ENCODE measurements around the gene C8A. TPM values are rescaled to one million over a fixed set of nuclear protein-coding genes. Genes with fewer than 3 reads are reported as not detected.

C8A gene
- polyA plus RNA-seq (2011; rRNA removed) (not detected in 2 replicates), polyA minus RNA-seq (2011; rRNA and poly(A)+ RNA removed) (not detected in 2 replicates)

DNA sequence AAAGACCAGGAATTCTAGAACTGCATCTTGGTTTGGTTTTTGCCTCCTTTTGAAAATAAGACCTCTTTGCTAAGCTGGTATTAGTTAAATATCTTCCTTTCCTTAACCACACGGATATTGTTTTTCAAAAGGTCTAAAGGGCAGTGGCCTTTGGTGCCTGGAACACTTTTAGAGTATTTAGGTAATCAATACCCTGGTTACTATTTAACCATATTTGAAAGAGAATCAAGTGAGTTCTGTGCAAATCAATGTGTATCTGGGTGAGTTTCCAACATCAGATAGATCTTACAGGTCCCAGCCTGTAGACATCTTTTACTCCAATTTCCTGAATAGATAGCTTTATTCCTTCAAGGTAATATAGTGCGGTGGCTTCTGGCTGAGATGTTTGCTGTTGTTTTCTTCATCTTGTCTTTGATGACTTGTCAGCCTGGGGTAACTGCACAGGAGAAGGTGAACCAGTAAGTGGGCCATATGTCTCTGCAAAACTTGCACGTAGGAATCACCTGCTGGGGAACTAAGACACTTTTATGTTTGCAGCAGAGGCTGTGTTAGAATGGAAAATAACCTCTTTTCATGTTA lies at the start of gene C8A:
Gene C8A (plus strand): TSS at position 277 of the 579 bp plus-strand sequence. CDS start 105 bp downstream, at position 382.
- ChIA-PET CTCF (no interaction called here), POLR2A (no interaction called here)

DNA sequence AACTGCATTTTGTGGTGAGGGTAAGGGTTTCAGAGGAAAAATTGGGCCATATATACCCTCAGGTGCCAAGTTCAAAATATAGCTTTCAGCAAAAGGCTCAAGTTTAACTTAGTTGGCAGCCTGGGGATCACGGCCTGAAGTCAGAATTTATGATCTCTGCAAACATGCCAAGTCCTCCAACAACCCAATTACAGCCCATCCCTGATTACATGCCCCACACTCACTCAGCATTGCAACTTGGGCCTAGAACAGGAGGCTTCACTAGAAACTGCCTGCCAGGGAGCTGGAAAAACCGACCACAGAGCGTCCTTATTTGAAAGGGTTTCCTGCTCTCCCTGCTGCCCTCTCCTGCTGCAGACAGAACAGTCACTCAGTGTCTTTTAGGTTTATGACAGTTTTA lies 47.8 kb upstream of the C8A start:
- CTCF ChIA-PET, result interaction anchor here (1.1 to 1.6 kb wide), 3 partner anchors 10 to 14 kb away, joined by 4 to 5 read pairs (median 5); no protein-coding TSS in a partner anchor
- no peaks in the 10 kb centered on the region; the same call in 1 of the 2 replicates for H3K27me3 ChIP-seq (ENCODE audit: control insufficient read depth, insufficient read depth, low read length)
- no peaks in the 10 kb centered on the region for H3K36me3 ChIP-seq (ENCODE audit: control insufficient read depth, insufficient read depth, low read length)
- H3K4me3 ChIP-seq (ENCODE audit: low read depth, low read length), result no peak overlapping the region
- POLR2A ChIA-PET, result no interaction called here
- peak; percentile 12; the same call in 1 of the 2 replicates for TF ChIP-seq CTCF (IDR thresholded peaks at IDR 0.05; ENCODE audit: insufficient read depth, low read depth, low read length)
- no peak for DNase-seq (ENCODE audit: low read depth)

More for the DNA sequence above, at the start of gene C8A:
- Histone ChIP-seq H3K4me3 (ENCODE audit: low read depth, low read length) (no peak within 1 kb of the TSS), H3K36me3 (ENCODE audit: control insufficient read depth, insufficient read depth, low read length) (no peaks in the 10 kb centered on the region), H3K27me3 (ENCODE audit: control insufficient read depth, insufficient read depth, low read length) (no peaks in the 10 kb centered on the region)
- DNase-seq (ENCODE audit: low read depth), result no peak
- TF ChIP-seq CTCF (IDR thresholded peaks at IDR 0.05; ENCODE audit: insufficient read depth, low read depth, low read length), result no peak

DNA sequence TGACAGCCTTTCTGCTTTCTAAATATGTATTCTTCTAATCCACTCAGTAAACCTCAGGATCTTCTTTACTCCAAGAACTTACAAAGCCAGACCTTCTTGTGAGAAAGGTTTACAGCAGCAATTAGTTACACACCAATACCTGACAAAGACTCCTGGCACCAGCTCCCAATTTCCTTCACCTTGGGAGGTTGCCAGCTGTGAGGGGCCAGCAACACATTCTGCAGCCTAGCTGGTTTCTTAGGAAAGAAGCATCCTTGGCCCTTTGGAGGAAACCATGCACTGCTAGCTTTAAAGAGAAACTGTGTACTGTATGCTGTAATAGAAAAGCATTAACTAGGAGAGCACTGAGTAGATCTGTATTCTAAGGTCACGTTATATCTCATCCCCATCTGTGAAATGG lies 46.2 kb upstream of the C8A start:
- TF ChIP-seq CTCF (IDR thresholded peaks at IDR 0.05; ENCODE audit: insufficient read depth, low read depth, low read length), result no peak
- DNase-seq (ENCODE audit: low read depth), result no peak
- Histone ChIP-seq H3K4me3 (ENCODE audit: low read depth, low read length) (no peak overlapping the region), H3K36me3 (ENCODE audit: control insufficient read depth, insufficient read depth, low read length) (no peaks in the 10 kb centered on the region), H3K27me3 (ENCODE audit: control insufficient read depth, insufficient read depth, low read length) (no peaks in the 10 kb centered on the region; the same call in none of the 2 replicates)
- POLR2A ChIA-PET, result no interaction called here
- CTCF ChIA-PET, result interaction anchor here (1.0 kb wide), 2 partner anchors 99 to 100 kb away, joined by 3 read pairs; no protein-coding TSS in a partner anchor

DNA sequence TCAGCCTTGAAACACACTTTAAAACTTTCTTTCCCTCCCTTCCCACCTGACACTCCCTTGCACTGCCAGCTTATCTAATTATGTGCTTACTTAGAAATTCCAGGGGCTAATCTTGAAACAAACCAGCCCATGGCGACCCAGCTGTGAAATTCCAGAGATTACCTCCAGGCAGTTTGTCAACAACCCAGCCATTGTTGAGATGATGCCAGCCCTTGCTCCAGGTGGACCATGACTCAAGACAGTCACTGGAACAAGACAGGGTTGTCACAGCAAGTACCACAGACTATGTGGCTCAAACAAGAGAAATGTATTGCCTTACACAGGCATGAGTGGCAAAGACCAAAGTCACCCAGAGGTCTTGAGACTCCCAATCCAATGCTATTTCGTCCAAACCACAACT lies 43.3 kb upstream of the C8A start:
- no peak for TF ChIP-seq CTCF (IDR thresholded peaks at IDR 0.05; ENCODE audit: insufficient read depth, low read depth, low read length)
- H3K4me3 ChIP-seq (ENCODE audit: low read depth, low read length), result no peak overlapping the region
- ChIA-PET CTCF (interaction anchor here (3.2 kb wide), 1 partner anchor 10 kb away, joined by 18 read pairs; no protein-coding TSS in a partner anchor), POLR2A (no interaction called here)
- no peak for DNase-seq (ENCODE audit: low read depth)
- no peaks in the 10 kb centered on the region for H3K36me3 ChIP-seq (ENCODE audit: control insufficient read depth, insufficient read depth, low read length)
- peaks cover 1% of the 10 kb centered on the region for H3K27me3 ChIP-seq (ENCODE audit: control insufficient read depth, insufficient read depth, low read length)

- H3K4me3 ChIP-seq (ENCODE audit: low read depth, low read length), result no peak overlapping the region
- no peaks in the 10 kb centered on the region for H3K36me3 ChIP-seq (ENCODE audit: control insufficient read depth, insufficient read depth, low read length)
- H3K27me3 ChIP-seq (ENCODE audit: control insufficient read depth, insufficient read depth, low read length), result peaks cover 1% of the 10 kb centered on the region
- no peak for DNase-seq (ENCODE audit: low read depth)
- no peak for TF ChIP-seq CTCF (IDR thresholded peaks at IDR 0.05; ENCODE audit: insufficient read depth, low read depth, low read length)
- ChIA-PET POLR2A (no interaction called here), CTCF (interaction anchor here (0.6 kb wide), 1 partner anchor 243 kb away, joined by 3 read pairs; no protein-coding TSS in a partner anchor)
Observed at GRCh38 chr1:56814205-56814604, 40.4 kb upstream of the C8A start.

All from BJ (cell line).